ENCODE results near the gene WDR26. TPM values are rescaled to one million over a fixed set of nuclear protein-coding genes. Genes with fewer than 3 reads are reported as not detected.
A peak's percentile ranks its signal among the peaks of the same experiment; 100 is the strongest.

WDR26 gene
- total and polyA plus RNA-seq, 9 of the 15 experiments (the other 6 are each of a cell fraction or from before 2014, with no cell fraction given): 11.5 to 66.0 (median 39.8) TPM

DNA sequence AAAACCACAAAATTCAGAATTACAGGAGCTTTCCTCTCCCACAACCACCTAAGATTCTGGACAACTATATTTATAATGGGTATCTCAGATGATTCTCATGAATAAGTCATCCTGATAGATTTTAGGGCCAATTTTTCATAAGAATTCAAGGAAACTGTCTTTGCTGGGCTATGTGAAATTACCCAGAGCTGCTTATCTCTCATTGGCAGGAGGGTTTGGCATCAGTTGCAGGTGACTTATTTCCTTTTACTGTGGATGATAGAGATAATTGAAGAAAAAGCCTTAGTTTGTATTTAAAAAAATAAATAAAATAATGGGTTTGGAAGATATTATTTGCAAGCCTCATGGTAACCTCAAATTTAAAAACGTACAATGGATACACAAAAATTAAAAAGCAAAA, 38.2 kb upstream of the WDR26 start:
- POLR2A ChIA-PET: interaction anchor here (0.6 to 0.9 kb wide), 2 partner anchors 25 to 286 kb away, joined by 3 to 4 read pairs; no protein-coding TSS in a partner anchor
- Histone ChIP-seq H3K4me2 (ENCODE audit: insufficient read depth, low read length) (no peak overlapping the region), H3K27me3 (ENCODE audit: control insufficient read depth in 2 of 2, insufficient read depth in 2 of 2, low read length in 2 of 2) (no peaks in the 10 kb centered on the region), H4K20me1 (replicated peaks; ENCODE audit: control insufficient read depth, insufficient read depth, low read length) (no peaks in the 10 kb centered on the region), H3K9me3 (replicated peaks; ENCODE audit: control insufficient read depth, insufficient read depth, low read depth, low read length) (no peaks in the 10 kb centered on the region), H3K9ac (ENCODE audit: insufficient read depth in 1 of 2, low read depth in 2 of 2, low read length in 2 of 2) (no peak overlapping the region), H3K4me1 (replicated peaks in 1 of 2; ENCODE audit: control insufficient read depth in 2 of 2, insufficient read depth in 2 of 2, low read length in 2 of 2) (no peaks in the 10 kb centered on the region), H3K79me2 (ENCODE audit: control insufficient read depth, insufficient read depth, low read length) (no peaks in the 10 kb centered on the region), H3K9me1 (ENCODE audit: control insufficient read depth, insufficient read depth, low read length) (no peaks in the 10 kb centered on the region), H3K27ac (ENCODE audit: extremely low read depth, low read depth, low read length) (no peak overlapping the region), H2AFZ (ENCODE audit: low read depth, low read length) (no peak overlapping the region), H3K36me3 (ENCODE audit: control insufficient read depth, insufficient read depth, low read length) (no peaks in the 10 kb centered on the region), H3K4me3 (no peak overlapping the region)
- ATAC-seq: no peak
- intact Hi-C loops (cut with micrococcal nuclease) (no loop called here), in situ Hi-C loops (cut with MboI) (no loop called here)
- 18% methylated on average over 1 of the region's 1 CpG for WGBS (ENCODE audit: insufficient coverage, low coverage, missing lambda C conversion rate)
- no peak for FAIRE-seq
- TF ChIP-seq ZC3H11A (IDR thresholded peaks at IDR 0.05; ENCODE audit: low read depth, low read length) (no peak), CSDE1 (IDR thresholded peaks at IDR 0.05) (no peak), ZEB2 (IDR thresholded peaks at IDR 0.05) (no peak), EP300 (IDR thresholded peaks at IDR 0.05; ENCODE audit: low read length) (peak; percentile 29; the same call in 1 of the 2 replicates), TAL1 (IDR thresholded peaks at IDR 0.05) (peak; percentile 24; the same call in 1 of the 2 replicates), GATAD2B (IDR thresholded peaks at IDR 0.05; ENCODE audit: borderline replicate concordance) (no peak), CBFA2T2 (conservative IDR thresholded peaks at IDR 0.05) (peak; percentile 35; the same call in 1 of the 2 replicates), CBFA2T3 (IDR thresholded peaks at IDR 0.05) (peak; percentile 63; the same call in 1 of the 2 replicates), CREBBP (IDR thresholded peaks at IDR 0.05; ENCODE audit: low read depth, low read length) (no peak), SIX5 (IDR thresholded peaks at IDR 0.05; ENCODE audit: borderline replicate concordance in 1 of 2, insufficient read depth in 1 of 2, low read depth in 1 of 2, low read length in 2 of 2) (no peak), AFF1 (IDR thresholded peaks at IDR 0.05; ENCODE audit: low read depth in 1 of 2, partially characterized antibody in 2 of 2) (no peak), TEAD4 (IDR thresholded peaks at IDR 0.05; ENCODE audit: low read length) (peak; percentile 36; the same call in 1 of the 2 replicates), TEAD4 (CRISPR knock-in tag; IDR thresholded peaks at IDR 0.05; ENCODE audit: borderline replicate concordance) (no peak), SNIP1 (IDR thresholded peaks at IDR 0.05; ENCODE audit: low read depth) (no peak), MTA2 (IDR thresholded peaks at IDR 0.05; ENCODE audit: low read depth) (no peak), U2AF1 (optimal IDR thresholded peaks at IDR 0.05; ENCODE audit: low read depth, low read length) (no peak), ARID1B (IDR thresholded peaks at IDR 0.05) (0 out of 2 replicates have a peak, but pooled peaks have one; percentile 30), POLR2B (IDR thresholded peaks at IDR 0.05; ENCODE audit: low read depth, partially characterized antibody) (no peak), BHLHE40 (IDR thresholded peaks at IDR 0.05; ENCODE audit: low read length) (peak; percentile 14; the same call in 1 of the 2 replicates), SRSF1 (IDR thresholded peaks at IDR 0.05; ENCODE audit: low read depth, low read length) (no peak), FOXA1 (IDR thresholded peaks at IDR 0.05; ENCODE audit: borderline replicate concordance) (no peak), POLR3G (IDR thresholded peaks at IDR 0.05; ENCODE audit: extremely low read depth, insufficient read length, insufficient replicate concordance) (no peak)
- DNase-seq (ENCODE audit: extremely low read depth in 1 of 4, low spot score in 3 of 4): no peak
- CTCF ChIA-PET (ENCODE audit: low intra/inter-chr PET ratio): no interaction called here
- no TSS peak for BruUV-seq (replicated peaks)

All from K562 (cell line).